ENCODE results near the gene FOXO6. TPM values are rescaled to one million over a fixed set of nuclear protein-coding genes. Genes with fewer than 3 reads are reported as not detected.

Gene FOXO6
- total RNA-seq, 2 experiments from 2014 or later, result 1.2 to 2.2 TPM

DNA sequence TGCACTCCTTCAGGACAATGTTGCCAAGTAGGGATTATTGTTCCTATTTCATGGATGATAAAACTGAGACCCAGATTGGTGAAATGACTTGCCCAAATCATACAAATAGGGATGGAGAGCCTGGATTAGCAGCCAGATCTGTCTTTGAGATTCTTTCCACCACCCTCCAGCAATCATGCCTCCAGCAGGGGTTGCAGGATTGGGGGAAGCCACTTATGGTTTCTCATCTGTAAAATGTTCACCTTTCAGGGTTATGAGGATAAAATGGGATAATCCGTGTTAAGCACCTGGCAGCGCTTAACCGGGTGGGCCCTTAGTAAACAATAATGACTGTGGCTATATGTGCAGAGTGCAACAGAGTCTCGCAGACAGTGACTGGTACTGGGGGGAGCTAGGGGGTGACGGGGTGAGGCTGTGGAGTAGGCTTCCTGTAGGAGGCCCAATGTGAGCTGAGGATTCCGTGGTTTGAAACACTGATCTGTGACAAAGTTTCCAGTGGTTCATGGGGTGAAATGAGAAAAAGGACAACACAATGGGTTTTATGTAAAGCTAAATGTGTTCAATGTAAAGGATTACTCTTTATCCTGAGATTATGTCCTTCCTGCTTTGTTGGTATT, 33.7 kb upstream of the FOXO6 start:
- no peak overlapping the region for H3K27ac Mint-ChIP-seq
- ChIA-PET POLR2A (no interaction called here), CTCF (no interaction called here)
- no peaks in the 10 kb centered on the region for H3K4me1 ChIP-seq (ENCODE audit: insufficient read depth, low read length)
- ATAC-seq (ENCODE audit: poor library complexity) (no peak), DNase-seq (no peak)
- intact Hi-C loops (cut with DNase I, micrococcal nuclease), result no loop called here
- H3K27me3 Mint-ChIP-seq, result peaks cover 5% of the 10 kb centered on the region
- no peak overlapping the region for H3K27ac ChIP-seq (ENCODE audit: low read depth in 1 of 2, low read length in 2 of 2)
- H3K9me3 Mint-ChIP-seq, result no peaks in the 10 kb centered on the region
- H3K4me3 ChIP-seq (ENCODE audit: low read length), result no peak overlapping the region
- no peaks in the 10 kb centered on the region for H3K9me3 ChIP-seq (ENCODE audit: control insufficient read depth in 1 of 2, insufficient read depth in 1 of 2, low read length in 2 of 2)
- peaks cover 0 to 2% of the 10 kb centered on the region in 2 experiments for H3K27me3 ChIP-seq (ENCODE audit: control insufficient read depth in 1 of 2, insufficient read depth in 2 of 2, low read length in 2 of 2)
- no peaks in the 10 kb centered on the region for H3K4me1 Mint-ChIP-seq (ENCODE audit: low read depth)
- H3K4me3 Mint-ChIP-seq, result no peak overlapping the region
- TF ChIP-seq CTCF (IDR thresholded peaks at IDR 0.05), result no peak
- no peaks in the 10 kb centered on the region for H3K36me3 ChIP-seq (ENCODE audit: insufficient read depth, low read length)
- no peaks in the 10 kb centered on the region for H3K36me3 Mint-ChIP-seq (ENCODE audit: low read depth)

DNA sequence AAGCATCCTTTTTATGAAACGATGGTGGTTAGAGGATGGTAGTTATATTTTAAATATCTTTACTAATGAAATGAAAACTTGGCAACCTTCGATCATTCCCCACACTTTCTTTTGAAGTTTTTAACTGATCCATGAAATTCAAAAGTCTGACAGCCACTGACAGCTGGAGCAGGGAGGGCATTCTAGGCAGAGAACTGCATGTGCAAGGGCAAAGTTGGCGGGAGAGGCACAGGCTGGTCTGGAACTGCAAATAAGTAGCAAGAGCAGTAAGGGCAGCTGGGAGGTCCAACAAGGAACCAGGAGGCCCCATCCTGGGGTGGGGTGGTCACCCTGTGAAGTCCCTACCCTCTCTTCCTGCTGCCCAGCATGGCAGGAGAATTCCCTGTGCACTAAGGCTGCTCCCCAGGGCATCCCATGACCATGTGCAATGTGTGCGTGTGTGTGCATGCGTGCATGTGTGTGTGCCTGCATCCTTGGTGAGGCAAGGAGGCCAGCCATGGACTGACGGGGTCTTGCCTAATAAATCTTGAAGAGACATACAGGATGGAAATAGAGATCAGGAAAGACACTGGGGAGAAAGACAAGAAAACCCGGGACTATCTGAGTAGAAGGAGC, 33.1 kb upstream of the FOXO6 start:
- no peak overlapping the region for H3K4me3 Mint-ChIP-seq
- H3K27ac Mint-ChIP-seq, result no peak overlapping the region
- no peak overlapping the region for H3K27ac ChIP-seq (ENCODE audit: low read depth in 1 of 2, low read length in 2 of 2)
- H3K9me3 Mint-ChIP-seq, result no peaks in the 10 kb centered on the region
- DNase-seq, result no peak
- H3K4me1 ChIP-seq (ENCODE audit: insufficient read depth, low read length), result no peaks in the 10 kb centered on the region
- no peak overlapping the region for H3K4me3 ChIP-seq (ENCODE audit: low read length)
- CTCF ChIA-PET, result no interaction called here
- no peaks in the 10 kb centered on the region for H3K4me1 Mint-ChIP-seq (ENCODE audit: low read depth)
- no peaks in the 10 kb centered on the region for H3K36me3 Mint-ChIP-seq (ENCODE audit: low read depth)
- H3K27me3 ChIP-seq (ENCODE audit: control insufficient read depth in 1 of 2, insufficient read depth in 2 of 2, low read length in 2 of 2), result peaks cover 0 to 2% of the 10 kb centered on the region in 2 experiments
- POLR2A ChIA-PET, result no interaction called here
- no peak for ATAC-seq (ENCODE audit: poor library complexity)
- TF ChIP-seq CTCF (IDR thresholded peaks at IDR 0.05), result no peak
- peaks cover 7% of the 10 kb centered on the region for H3K27me3 Mint-ChIP-seq
- H3K36me3 ChIP-seq (ENCODE audit: insufficient read depth, low read length), result no peaks in the 10 kb centered on the region
- no peaks in the 10 kb centered on the region for H3K9me3 ChIP-seq (ENCODE audit: control insufficient read depth in 1 of 2, insufficient read depth in 1 of 2, low read length in 2 of 2)
- intact Hi-C loops (cut with DNase I, micrococcal nuclease), result no loop called here

- Mint-ChIP-seq H3K9me3 (no peaks in the 10 kb centered on the region), H3K27ac (no peak overlapping the region), H3K27me3 (peaks cover 9% of the 10 kb centered on the region), H3K4me1 (ENCODE audit: low read depth) (no peaks in the 10 kb centered on the region), H3K36me3 (ENCODE audit: low read depth) (no peaks in the 10 kb centered on the region), H3K4me3 (no peak overlapping the region)
- TF ChIP-seq CTCF (IDR thresholded peaks at IDR 0.05), result no peak
- Histone ChIP-seq H3K27me3 (ENCODE audit: control insufficient read depth in 1 of 2, insufficient read depth in 2 of 2, low read length in 2 of 2) (peaks cover 0 to 5% of the 10 kb centered on the region in 2 experiments), H3K4me3 (ENCODE audit: low read length) (no peak overlapping the region), H3K9me3 (ENCODE audit: control insufficient read depth in 1 of 2, insufficient read depth in 1 of 2, low read length in 2 of 2) (no peaks in the 10 kb centered on the region), H3K27ac (ENCODE audit: low read depth in 1 of 2, low read length in 2 of 2) (no peak overlapping the region), H3K4me1 (ENCODE audit: insufficient read depth, low read length) (no peaks in the 10 kb centered on the region), H3K36me3 (ENCODE audit: insufficient read depth, low read length) (no peaks in the 10 kb centered on the region)
- POLR2A ChIA-PET, result no interaction called here
- CTCF ChIA-PET, result no interaction called here
- intact Hi-C loops (cut with DNase I, micrococcal nuclease), result no loop called here
- DNase-seq (no peak), ATAC-seq (ENCODE audit: poor library complexity) (no peak)
Measured at GRCh38 chr1:41328780-41329640, 32.2 kb upstream of the FOXO6 start.

All from CD4-positive, alpha-beta T cell (primary cell).